Mononuclear cell (primary cell): Measurements from ENCODE around the gene RNF43. TPM values are rescaled to one million over a fixed set of nuclear protein-coding genes. Genes with fewer than 3 reads are reported as not detected.
"Not testable (repeated sequence)": the region's sequence is repeated elsewhere in the genome, so short reads cannot be mapped to it uniquely, and the experiment has no call there.

Experiments
- H3K27me3 ChIP-seq: 2 replicates; pipeline ENCODE4 v1.6.0; 2011; ENCODE audit warnings: low read length, control low read depth; ENCODE audit not compliant: insufficient read depth
- H3K4me1 ChIP-seq: 2 replicates; pipeline ENCODE4 v1.5.1; 2011; ENCODE audit warnings: mild to moderate bottlenecking, low read length, control low read depth; ENCODE audit not compliant: insufficient read depth
- H3K4me3 ChIP-seq: 2 replicates; pipeline ENCODE4 v1.5.1; 2011; ENCODE audit warnings: mild to moderate bottlenecking, low read length, moderate library complexity
- H3K9me3 ChIP-seq: 2 replicates; pipeline ENCODE4 v1.5.1; 2011; ENCODE audit warnings: low read depth, mild to moderate bottlenecking, control low read depth, low read length
- total RNA-seq: library from RNA; depleted of rRNA; stranded (reverse); fragments of >200 nt; gene quantifications from one replicate; pipeline ENCODE4 v1.2.3, GENCODE V29; 2012

RNF43 gene
- total RNA-seq, 1 donor = 0.42 TPM

GRCh38 chr17:58414596-58414997 lies 2.7 kb downstream of the RNF43 start:
- no peaks in the 10 kb centered on the region for H3K9me3 ChIP-seq

GRCh38 chr17:58413684-58414083 lies 3.6 kb downstream of the RNF43 start:
- H3K4me3 ChIP-seq = no peak overlapping the region
- H3K9me3 ChIP-seq = no peaks in the 10 kb centered on the region
- H3K4me1 ChIP-seq = peaks cover 8% of the 10 kb centered on the region
- no peaks in the 10 kb centered on the region for H3K27me3 ChIP-seq

More at GRCh38 chr17:58414596-58414997, 2.7 kb downstream of the RNF43 start:
- Histone ChIP-seq H3K4me3 (no peak overlapping the region), H3K4me1 (peaks cover 8% of the 10 kb centered on the region), H3K27me3 (no peaks in the 10 kb centered on the region)

DNA sequence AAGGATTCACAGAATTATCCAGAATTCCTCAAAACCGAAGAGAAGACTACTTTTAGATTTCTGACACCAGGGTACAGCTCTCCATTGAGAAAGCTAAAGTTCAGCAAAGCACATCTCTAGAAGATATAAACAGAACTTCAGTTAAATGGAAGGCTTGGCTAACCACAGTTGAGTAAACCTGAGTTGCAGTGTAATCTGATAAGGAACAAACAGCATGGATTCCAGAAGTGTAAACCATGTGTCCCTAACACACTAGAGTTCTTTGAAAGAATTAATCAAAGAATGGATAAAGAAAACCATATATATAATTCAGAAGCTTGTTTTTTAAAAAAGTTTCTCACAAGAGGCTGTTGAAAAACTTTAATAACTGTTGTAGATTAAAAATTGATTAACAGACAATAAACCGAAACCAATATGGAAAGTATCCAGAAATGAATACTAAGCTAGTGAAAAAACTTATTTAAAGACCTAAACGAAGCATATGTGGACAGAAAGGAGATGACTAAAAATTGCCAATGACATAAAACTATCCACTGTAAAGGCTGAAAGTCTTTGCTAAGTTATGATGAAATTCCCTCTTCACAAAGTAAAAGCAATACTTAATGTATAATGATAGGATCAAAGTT lies 4.3 kb downstream of the RNF43 start:
- peaks cover 8% of the 10 kb centered on the region for H3K4me1 ChIP-seq
- H3K27me3 ChIP-seq = no peaks in the 10 kb centered on the region
- H3K4me3 ChIP-seq = no peak overlapping the region
- no peaks in the 10 kb centered on the region for H3K9me3 ChIP-seq

DNA sequence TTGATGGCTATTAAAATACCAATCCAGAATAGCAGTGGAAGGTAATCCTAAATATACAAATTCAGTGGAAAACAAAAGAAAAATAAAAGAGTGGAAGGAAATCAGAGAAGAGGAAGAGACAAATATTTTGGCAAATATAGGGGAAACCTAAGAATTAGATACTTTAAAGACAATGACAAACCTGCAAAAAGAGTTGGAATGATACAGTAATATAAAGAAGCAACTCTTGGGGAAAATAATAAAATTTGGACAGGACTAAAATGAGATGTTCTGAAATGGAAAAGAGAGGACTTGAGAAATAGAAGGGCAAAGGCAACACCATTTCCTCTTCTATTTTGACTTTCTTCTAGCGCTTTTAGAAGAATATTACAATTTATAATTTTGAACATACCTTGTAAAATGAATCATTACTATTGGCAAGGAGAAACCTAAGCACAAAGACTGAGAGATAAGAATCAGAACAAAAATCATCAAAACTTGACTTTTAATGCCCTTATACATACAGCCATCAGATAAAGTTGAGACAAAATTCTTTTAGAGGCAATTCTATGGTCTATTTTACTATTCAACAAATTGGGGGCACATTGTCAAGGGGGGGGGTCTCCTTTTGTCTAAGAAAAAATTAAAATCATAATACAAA lies 5.2 kb downstream of the RNF43 start:
- Histone ChIP-seq H3K9me3 (no peaks in the 10 kb centered on the region), H3K4me1 (peaks cover under 1% of the 10 kb centered on the region), H3K4me3 (no peak overlapping the region), H3K27me3 (no peaks in the 10 kb centered on the region)

GRCh38 chr17:58411408-58411894 lies 5.9 kb downstream of the RNF43 start:
- Histone ChIP-seq H3K4me3 (no peak overlapping the region), H3K4me1 (no peaks in the 10 kb centered on the region), H3K9me3 (no peaks in the 10 kb centered on the region), H3K27me3 (no peaks in the 10 kb centered on the region)

GRCh38 chr17:58410714-58411407 lies 6.5 kb downstream of the RNF43 start:
- H3K4me3 ChIP-seq = no peak overlapping the region
- no peaks in the 10 kb centered on the region for H3K27me3 ChIP-seq
- no peaks in the 10 kb centered on the region for H3K4me1 ChIP-seq
- H3K9me3 ChIP-seq = no peaks in the 10 kb centered on the region

- Histone ChIP-seq H3K27me3 (no peaks in the 10 kb centered on the region), H3K4me3 (no peak overlapping the region), H3K9me3 (no peaks in the 10 kb centered on the region), H3K4me1 (no peaks in the 10 kb centered on the region)
Observed at GRCh38 chr17:58409432-58409831, 7.9 kb downstream of the RNF43 start.

DNA sequence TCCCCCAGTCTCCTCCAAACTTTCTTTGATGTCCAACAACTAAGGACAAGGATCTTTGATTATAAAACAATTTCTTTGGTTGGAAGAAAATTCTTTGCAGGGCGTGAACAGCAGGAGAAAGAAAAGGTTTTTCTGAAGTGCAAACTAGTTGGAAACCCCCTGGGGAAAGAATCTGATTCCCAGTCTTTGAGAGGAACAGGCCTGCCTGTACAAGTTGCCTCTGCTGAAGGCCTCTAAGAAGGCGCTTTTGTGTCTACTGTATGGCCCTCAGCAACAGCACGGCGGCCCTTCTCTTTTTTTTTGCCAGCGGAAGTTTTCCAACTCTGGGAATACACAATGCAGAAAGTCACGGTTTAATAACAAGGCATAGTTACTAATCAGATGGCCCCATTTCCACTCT lies 14.0 kb downstream of the RNF43 start:
- Histone ChIP-seq H3K9me3 (no peaks in the 10 kb centered on the region), H3K27me3 (no peaks in the 10 kb centered on the region), H3K4me1 (no peaks in the 10 kb centered on the region), H3K4me3 (no peak overlapping the region)

DNA sequence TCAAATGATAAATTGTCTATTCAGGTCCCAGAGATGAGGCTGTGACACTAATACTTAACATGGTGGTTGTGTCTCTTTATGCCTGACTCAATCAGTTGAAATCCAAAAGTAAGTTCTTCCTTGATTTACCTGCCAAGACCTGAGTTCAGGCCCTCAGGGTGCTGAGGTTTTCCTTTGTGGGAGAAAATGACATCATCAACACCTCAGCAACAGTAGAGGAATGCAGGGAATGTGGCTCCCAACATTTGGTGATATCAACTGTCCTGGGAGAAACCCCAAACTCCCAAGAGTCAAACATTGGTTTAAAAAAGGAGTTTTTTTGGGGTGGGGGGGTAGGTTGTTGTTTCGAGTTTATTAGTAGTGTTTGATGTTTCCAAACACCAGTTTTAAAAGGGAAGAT lies 14.7 kb downstream of the RNF43 start:
- Histone ChIP-seq H3K4me1 (no peaks in the 10 kb centered on the region), H3K9me3 (no peaks in the 10 kb centered on the region), H3K4me3 (no peak overlapping the region), H3K27me3 (no peaks in the 10 kb centered on the region)

DNA sequence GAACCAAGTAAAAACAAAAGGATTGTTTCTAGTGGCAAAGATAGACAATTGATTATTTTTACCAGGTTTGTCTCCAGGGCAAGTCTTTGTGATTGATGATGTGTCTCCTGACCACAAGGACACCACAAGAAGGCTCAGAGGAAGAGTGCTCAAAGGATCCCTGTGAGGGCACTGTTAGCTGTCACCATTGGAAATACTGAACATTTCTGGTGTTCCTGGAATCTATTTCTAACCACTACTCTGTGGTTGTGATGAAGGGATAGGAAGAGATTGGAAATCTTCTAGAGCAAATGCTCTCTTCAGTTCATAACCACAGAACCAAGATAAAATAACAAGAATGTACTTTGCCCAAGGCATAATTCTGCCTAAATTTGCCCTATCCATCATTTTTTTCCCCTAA lies 15.3 kb downstream of the RNF43 start:
- Histone ChIP-seq H3K4me1 (no peaks in the 10 kb centered on the region), H3K4me3 (no peak overlapping the region), H3K9me3 (no peaks in the 10 kb centered on the region), H3K27me3 (no peaks in the 10 kb centered on the region)

DNA sequence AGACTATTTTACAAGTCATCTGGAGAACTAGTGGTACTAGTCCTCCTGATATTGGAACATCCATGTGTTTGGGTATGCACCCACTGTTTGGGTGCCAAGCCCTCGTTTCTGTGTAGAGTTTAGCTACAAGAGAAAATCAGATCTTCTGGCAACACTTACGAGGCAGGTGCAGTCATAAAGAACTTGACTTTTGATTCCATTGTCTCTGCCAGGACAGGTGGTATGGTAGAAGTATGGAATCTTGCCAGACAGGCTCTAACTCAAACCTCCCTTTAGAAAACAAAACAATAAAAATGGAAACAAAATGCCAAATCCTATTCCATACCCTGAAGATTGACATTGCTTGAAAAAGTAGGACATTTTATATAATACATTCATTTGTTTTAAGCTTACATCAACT lies 16.0 kb downstream of the RNF43 start:
- H3K9me3 ChIP-seq = no peaks in the 10 kb centered on the region
- H3K4me3 ChIP-seq = no peak overlapping the region
- no peaks in the 10 kb centered on the region for H3K4me1 ChIP-seq
- H3K27me3 ChIP-seq = no peaks in the 10 kb centered on the region

- H3K9me3 ChIP-seq = no peaks in the 10 kb centered on the region
- H3K27me3 ChIP-seq = no peaks in the 10 kb centered on the region
- H3K4me1 ChIP-seq = no peaks in the 10 kb centered on the region
- no peak overlapping the region for H3K4me3 ChIP-seq
Observed at GRCh38 chr17:58400826-58401225, 16.5 kb downstream of the RNF43 start.

DNA sequence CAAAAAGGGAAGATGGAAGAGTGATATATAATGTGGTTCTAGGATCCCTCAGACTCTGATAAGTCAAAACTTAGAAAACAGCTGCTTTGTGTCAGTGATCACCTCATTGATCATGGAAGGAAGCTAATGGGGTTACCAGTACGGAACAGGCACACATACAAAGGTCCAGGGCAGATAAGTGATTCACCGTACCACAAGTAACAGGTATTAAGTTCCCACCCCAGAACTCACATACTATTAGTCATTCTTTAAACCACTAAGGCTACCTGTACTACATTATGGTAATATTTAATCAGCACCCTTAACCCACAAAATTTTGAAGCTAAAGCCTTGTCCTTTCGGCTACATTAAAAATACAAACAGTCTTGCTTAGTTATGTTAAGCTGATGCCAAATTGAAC lies 17.4 kb downstream of the RNF43 start:
- no peak overlapping the region for H3K4me3 ChIP-seq
- H3K27me3 ChIP-seq = no peaks in the 10 kb centered on the region
- no peaks in the 10 kb centered on the region for H3K4me1 ChIP-seq
- H3K9me3 ChIP-seq = no peaks in the 10 kb centered on the region

- no peak overlapping the region for H3K4me3 ChIP-seq
- H3K27me3 ChIP-seq = no peaks in the 10 kb centered on the region
- no peaks in the 10 kb centered on the region for H3K4me1 ChIP-seq
Observed at GRCh38 chr17:58398574-58399266, 18.6 kb downstream of the RNF43 start.

GRCh38 chr17:58397421-58397820 lies 19.9 kb downstream of the RNF43 start:
- H3K27me3 ChIP-seq, H3K9me3 ChIP-seq, H3K4me1 ChIP-seq, H3K4me3 ChIP-seq: not testable (repeated sequence)

More at GRCh38 chr17:58398574-58399266, 18.6 kb downstream of the RNF43 start:
- H3K9me3 ChIP-seq = no peaks in the 10 kb centered on the region
